HG03558 (cell line): ENCODE data around the gene PSME3IP1.

ENCODE experiments used
- ATAC-seq: cut with Tn5 transposase; IDR thresholded peaks from one replicate; pipeline ENCODE4 v1.9.1; 2021; ENCODE audit warnings: moderate number of reproducible peaks; ENCODE audit not compliant: unreplicated experiment; ENCODE audit errors: extremely low read depth

PSME3IP1 gene

GRCh38 chr16:57107321-57107922, 78.4 kb downstream of the PSME3IP1 start:
- ATAC-seq: no peak

- no peak for ATAC-seq
Measured at GRCh38 chr16:57106767-57107166, 79.1 kb downstream of the PSME3IP1 start.

- no peak for ATAC-seq
Measured at GRCh38 chr16:57105184-57105583, 80.7 kb downstream of the PSME3IP1 start.

- ATAC-seq: no peak
Measured at GRCh38 chr16:57104706-57105105, 81.1 kb downstream of the PSME3IP1 start.

GRCh38 chr16:57102888-57103851, 82.7 kb downstream of the PSME3IP1 start:
- ATAC-seq: no peak
